Measurements from ENCODE around the gene RPS19.

Gene RPS19

GRCh38 chr19:41879670-41880328, 19.7 kb downstream of the RPS19 start:
- no peak for DNase-seq (ENCODE audit: low spot score)

DNA sequence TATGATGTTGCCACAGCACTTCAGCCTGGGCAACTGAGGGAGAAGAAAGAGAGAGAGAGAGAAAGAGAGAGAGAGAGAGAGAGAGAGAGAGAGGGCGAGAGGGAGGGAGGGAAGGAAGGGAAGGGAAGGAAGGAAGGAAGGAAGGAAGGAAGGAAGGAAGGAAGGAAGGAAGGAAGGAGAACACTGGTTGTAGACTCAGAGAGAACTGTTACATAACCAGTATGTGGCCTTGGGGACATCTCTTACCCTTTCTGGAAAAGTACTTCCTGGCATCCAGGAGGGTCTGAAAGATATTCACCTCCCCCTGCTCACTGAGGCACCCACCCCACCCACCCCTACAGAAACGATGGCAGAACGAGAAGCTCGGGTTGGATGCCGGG, 20.3 kb downstream of the RPS19 start:
- no peak for DNase-seq (ENCODE audit: low spot score)
- no peak for TF ChIP-seq CTCF (IDR thresholded peaks at IDR 0.05; ENCODE audit: extremely low read depth, missing control alignments)

More at GRCh38 chr19:41879670-41880328, 19.7 kb downstream of the RPS19 start:
- no peak for TF ChIP-seq CTCF (IDR thresholded peaks at IDR 0.05; ENCODE audit: extremely low read depth, missing control alignments)

DNA sequence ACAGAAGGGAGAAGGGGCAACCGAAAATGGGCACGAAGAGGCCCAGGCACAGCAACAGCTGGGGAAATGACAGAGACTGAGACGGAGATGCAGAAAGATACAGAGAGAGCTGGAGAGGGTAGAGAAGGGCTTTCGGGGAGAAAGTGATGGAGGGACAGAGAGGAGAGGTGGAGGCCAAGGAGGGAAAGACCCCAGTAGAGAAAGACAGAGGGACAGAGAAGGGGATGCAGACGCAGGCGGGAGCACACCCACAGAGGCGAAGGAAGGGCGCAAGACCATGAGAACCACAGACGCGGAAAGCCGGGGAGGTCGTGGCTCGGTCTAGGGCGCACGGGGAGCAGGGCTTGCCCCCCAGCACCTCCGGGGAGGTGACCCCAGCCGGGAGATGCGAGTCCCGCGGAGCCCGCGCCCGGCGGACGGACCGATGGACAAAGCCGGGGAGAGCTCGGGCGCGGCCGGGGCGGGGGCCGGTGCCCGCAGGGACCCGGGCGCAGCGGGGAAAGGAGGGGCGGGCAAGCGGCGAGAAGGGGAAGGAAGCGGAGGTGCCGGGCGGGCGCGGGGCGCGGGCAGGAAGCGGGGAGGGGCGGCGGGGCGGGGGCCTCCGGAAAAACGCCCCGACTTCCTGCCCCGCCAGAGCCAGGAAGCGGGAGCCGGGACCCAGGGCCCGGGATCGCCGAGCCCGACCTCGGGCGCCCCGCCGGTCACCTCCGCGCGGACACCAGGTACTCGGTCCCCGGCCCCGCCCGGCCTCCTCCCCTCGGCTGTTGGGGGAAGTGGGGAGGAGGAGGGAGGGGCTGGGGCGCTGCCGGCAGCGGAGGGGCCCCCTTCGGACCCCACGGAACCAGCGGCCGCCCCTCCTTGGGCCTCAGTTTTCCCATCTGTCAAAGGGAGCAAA, 22.8 kb downstream of the RPS19 start, which contains the start of gene ARHGEF1:
Gene ARHGEF1, plus strand, starts transcription at position 617 of the 895 bp plus-strand sequence. CDS start 4,899 bp downstream, outside the sequence.
- peak; percentile 76 for DNase-seq (ENCODE audit: low spot score)

DNA sequence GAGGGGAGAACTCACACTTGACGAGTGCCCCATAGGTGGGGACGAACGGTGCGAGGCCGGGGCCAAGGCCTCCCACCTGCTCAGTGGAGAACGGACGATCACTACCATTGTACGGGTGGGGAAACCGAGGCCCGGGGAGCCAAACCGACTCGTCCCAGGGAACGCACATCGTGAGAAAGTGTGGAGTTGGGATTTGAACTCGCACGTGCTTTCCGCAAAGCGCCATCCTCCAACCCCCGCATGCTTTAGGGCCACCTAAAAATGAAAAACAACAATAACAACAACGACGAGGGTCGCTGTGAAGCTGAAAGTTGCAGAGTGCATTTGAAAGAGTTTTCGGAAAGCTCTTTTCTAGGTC, 23.4 kb downstream of the RPS19 start:
- no peak for TF ChIP-seq CTCF (IDR thresholded peaks at IDR 0.05; ENCODE audit: extremely low read depth, missing control alignments)
- peak; percentile 22 for DNase-seq (ENCODE audit: low spot score)

More for the DNA sequence above, 22.8 kb downstream of the RPS19 start, which contains the start of gene ARHGEF1:
- no peak for TF ChIP-seq CTCF (IDR thresholded peaks at IDR 0.05; ENCODE audit: extremely low read depth, missing control alignments)

- peak; percentile 96 for DNase-seq (ENCODE audit: low spot score)
- TF ChIP-seq CTCF (IDR thresholded peaks at IDR 0.05; ENCODE audit: extremely low read depth, missing control alignments): no peak
Observed at GRCh38 chr19:41883821-41884733, 24.0 kb downstream of the RPS19 start.

DNA sequence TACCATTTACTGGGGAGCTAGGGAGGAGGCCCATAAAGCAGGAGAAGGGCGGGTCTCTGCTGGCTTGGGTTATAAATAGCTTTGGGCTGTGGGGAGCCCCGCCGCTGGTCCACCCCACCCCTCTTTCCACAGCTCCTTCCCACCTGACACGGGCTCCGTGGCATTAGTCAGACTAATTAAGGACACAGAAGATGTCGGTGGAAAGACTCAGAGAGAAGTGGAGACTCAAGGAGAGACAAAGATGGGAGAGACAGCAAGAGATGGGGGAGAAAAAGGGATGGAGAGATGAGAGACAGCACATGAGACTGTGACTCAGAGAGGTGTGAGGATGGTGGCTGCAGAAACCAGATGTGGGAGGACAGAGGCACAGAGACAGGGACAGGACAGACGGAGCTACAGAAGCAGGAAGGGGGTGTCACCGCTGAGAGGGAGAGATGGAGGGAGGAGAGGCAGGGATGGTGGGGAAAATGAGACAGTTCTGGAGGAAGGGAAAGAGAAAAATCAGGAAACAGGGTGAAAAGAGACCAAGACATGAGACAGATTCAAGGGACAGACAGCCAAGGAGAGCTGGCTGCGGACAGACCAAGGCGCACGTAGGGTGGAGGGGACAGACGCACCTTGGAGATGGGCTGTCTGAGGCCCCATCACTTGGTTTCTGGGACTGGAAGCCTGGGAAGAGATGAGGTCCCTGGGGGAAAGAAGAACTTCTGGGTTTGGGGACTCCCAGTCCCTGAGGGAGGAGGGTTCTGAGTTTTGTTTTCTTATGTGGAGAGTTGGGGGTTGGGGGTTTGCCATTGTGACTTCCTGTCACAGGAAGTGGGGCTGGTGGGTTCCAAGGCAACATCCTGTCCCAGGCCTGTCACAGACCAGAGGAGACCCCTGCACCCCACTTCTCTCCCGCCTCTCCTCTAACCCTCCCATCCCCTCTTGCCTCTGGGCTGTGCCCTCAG, 27.0 kb downstream of the RPS19 start:
- peak; percentile 69 for DNase-seq (ENCODE audit: low spot score)
- TF ChIP-seq CTCF (IDR thresholded peaks at IDR 0.05; ENCODE audit: extremely low read depth, missing control alignments): no peak
